Small intestine (tissue), 7 donors: Measurements from ENCODE around the gene DHRS12. TPM values are rescaled to one million over a fixed set of nuclear protein-coding genes. Genes with fewer than 3 reads are reported as not detected.

Experiments
- DNase-seq, 2 donors: peaks; one replicate each; pipeline versions ENCODE4 v3.0.0 to v3.0.0-alpha.2; 2013
- FAIRE-seq: peaks from 2 replicates; lab custom pipeline; 2012; peaks lifted over from hg19 to GRCh38; lab: Jason Lieb, UNC
- H3K27ac ChIP-seq, 3 donors: one replicate each; pipeline ENCODE4 v1.5.1; 2013; ENCODE audit warnings: low read length in 2 of 3, mild to moderate bottlenecking in 2 of 3, control low read depth in 1 of 3, inconsistent platforms in 1 of 3, low read depth in 1 of 3, moderate library complexity in 1 of 3
- H3K27me3 ChIP-seq, 3 donors: one replicate each; pipeline ENCODE4 v1.6.1; 2013; ENCODE audit warnings: low read length in 3 of 3, inconsistent platforms in 1 of 3; ENCODE audit not compliant: control insufficient read depth in 3 of 3, insufficient read depth in 3 of 3
- H3K36me3 ChIP-seq, 3 donors: one replicate each; pipeline ENCODE4 v1.6.1; 2013; ENCODE audit warnings: low read length in 3 of 3, inconsistent platforms in 1 of 3, low read depth in 1 of 3, mild to moderate bottlenecking in 1 of 3, moderate library complexity in 1 of 3; ENCODE audit not compliant: control insufficient read depth in 3 of 3, insufficient read depth in 2 of 3
- H3K4me1 ChIP-seq, 3 donors: one replicate each; pipeline ENCODE4 v1.6.1; 2013; ENCODE audit warnings: low read length in 2 of 3, inconsistent platforms in 1 of 3, low read depth in 1 of 3, mild to moderate bottlenecking in 1 of 3, moderate library complexity in 1 of 3; ENCODE audit not compliant: control insufficient read depth in 3 of 3, insufficient read depth in 2 of 3
- H3K4me3 ChIP-seq, 3 donors: one replicate each; pipeline ENCODE4 v1.5.1; 2013; ENCODE audit warnings: low read length in 3 of 3, control low read depth in 1 of 3, inconsistent platforms in 1 of 3, low read depth in 1 of 3, mild to moderate bottlenecking in 1 of 3, moderate library complexity in 1 of 3
- H3K9me3 ChIP-seq, 2 donors: one replicate each; pipeline ENCODE4 v1.6.1; 2013; ENCODE audit warnings: low read depth in 1 of 2, low read length in 1 of 2; ENCODE audit not compliant: control insufficient read depth in 2 of 2, insufficient read depth in 1 of 2
- WGBS, 3 donors: extraction: QIAGEN DNeasy Blood & Tissue Kit; methylation state at CpG; one replicate each; pipeline ENCODE4 v1.1.7; 2013; 5-methylcytosine and 5-hydroxymethylcytosine counted together
- polyA plus RNA-seq, 4 donors: library from polyadenylated mRNA; stranded (reverse) in 3 of 4; unstranded in 1 of 4; fragments of 200-250 nt in 3 of 4; fragments of 120-200 nt in 1 of 4; gene quantifications; one replicate each; pipeline versions ENCODE4 v1.2.1 to v1.2.3, GENCODE V29; 2013
- donor health status: healthy with polysubstance abuse.
- donor health status: control.
- donor health status: control.
- donor health status: Bipolar disorder and iron deficiency.
- donor health status: healthy.

DHRS12 gene
- polyA plus RNA-seq, 4 donors: 9.3 to 26.4 (median 17.9) TPM

DNA sequence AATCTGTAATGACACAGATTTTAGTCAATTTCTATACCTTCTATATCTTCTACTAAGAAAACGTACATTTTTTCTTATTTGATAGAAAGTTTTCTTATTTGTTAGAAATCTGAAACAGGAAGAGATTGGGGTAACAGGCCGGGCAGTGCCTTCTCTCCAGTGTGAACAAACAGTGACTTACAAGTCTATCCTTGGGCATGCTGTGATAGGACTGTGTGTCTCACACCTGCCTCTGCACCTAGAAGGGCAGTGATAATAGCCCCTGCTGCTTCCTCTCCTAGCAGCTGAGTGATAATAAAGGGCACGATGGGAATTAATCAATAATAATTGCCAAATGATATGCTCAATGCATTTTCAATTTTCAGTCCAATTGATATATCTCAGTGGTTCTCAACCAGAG, 39.6 kb upstream of the DHRS12 start:
- Histone ChIP-seq H3K27me3 (no peaks in the 10 kb centered on the region), H3K4me1 (peaks cover 0 to 14% (median 2%) of the 10 kb centered on the region in 3 donors), H3K4me3 (no peak overlapping the region), H3K9me3 (no peaks in the 10 kb centered on the region), H3K27ac (no peak overlapping the region), H3K36me3 (no peaks in the 10 kb centered on the region)
- WGBS, 3 donors: 57 to 75% (median 65%) methylated on average over 3 of the region's 3 CpGs
- FAIRE-seq (no peak), DNase-seq (no peak)

DNA sequence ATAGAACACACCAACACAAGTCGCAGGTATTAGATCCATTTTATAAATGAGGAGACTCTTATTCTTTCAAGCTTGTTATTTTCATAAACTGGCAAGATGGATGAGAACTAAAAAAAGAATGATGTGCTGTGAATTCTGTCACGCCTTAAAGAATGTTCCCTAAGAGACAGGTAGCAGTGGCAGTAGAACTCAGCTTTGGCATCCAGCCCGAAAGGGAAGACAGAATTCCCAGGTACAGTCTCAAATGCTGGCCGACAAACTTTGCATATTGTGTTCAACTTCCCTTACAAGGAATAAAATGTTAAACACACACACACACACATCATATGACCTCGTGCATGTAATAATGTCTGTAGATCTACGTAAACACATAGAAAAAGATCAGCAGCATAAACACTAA, 37.8 kb upstream of the DHRS12 start:
- no peak for DNase-seq
- H3K27me3 ChIP-seq: no peaks in the 10 kb centered on the region
- peaks cover 0 to 14% (median 2%) of the 10 kb centered on the region in 3 donors for H3K4me1 ChIP-seq
- WGBS, 3 donors: 84 to 90% (median 88%) methylated on average over 6 of the region's 6 CpGs
- no peak overlapping the region for H3K4me3 ChIP-seq
- no peaks in the 10 kb centered on the region for H3K36me3 ChIP-seq
- FAIRE-seq: no peak
- H3K27ac ChIP-seq: no peak overlapping the region
- no peaks in the 10 kb centered on the region for H3K9me3 ChIP-seq

DNA sequence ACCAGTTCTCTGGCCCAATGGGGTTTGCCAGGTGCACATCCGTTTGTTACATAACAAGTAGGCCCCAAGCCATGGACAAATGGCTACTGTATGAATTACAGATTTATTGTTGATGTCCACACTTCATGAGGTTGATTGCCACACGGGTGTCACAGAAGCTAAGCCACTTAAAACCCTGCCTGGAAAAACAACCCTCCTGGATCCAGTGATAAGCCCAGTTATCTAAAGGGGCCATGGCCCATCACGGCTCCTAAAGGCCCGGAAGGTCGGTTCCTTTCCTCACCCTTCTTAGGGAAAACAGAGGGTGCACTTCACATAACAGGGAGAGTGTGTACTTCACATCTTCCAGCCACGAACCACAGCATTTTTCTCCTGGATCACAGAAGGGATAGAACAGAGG, 37.0 kb upstream of the DHRS12 start:
- Histone ChIP-seq H3K9me3 (no peaks in the 10 kb centered on the region), H3K27me3 (no peaks in the 10 kb centered on the region), H3K4me1 (peaks cover 0 to 14% (median 2%) of the 10 kb centered on the region in 3 donors), H3K4me3 (no peak overlapping the region), H3K27ac (no peak overlapping the region), H3K36me3 (no peaks in the 10 kb centered on the region)
- FAIRE-seq (no peak), DNase-seq (no peak)
- WGBS, 3 donors: 88 to 92% (median 90%) methylated on average over 6 of the region's 6 CpGs

DNA sequence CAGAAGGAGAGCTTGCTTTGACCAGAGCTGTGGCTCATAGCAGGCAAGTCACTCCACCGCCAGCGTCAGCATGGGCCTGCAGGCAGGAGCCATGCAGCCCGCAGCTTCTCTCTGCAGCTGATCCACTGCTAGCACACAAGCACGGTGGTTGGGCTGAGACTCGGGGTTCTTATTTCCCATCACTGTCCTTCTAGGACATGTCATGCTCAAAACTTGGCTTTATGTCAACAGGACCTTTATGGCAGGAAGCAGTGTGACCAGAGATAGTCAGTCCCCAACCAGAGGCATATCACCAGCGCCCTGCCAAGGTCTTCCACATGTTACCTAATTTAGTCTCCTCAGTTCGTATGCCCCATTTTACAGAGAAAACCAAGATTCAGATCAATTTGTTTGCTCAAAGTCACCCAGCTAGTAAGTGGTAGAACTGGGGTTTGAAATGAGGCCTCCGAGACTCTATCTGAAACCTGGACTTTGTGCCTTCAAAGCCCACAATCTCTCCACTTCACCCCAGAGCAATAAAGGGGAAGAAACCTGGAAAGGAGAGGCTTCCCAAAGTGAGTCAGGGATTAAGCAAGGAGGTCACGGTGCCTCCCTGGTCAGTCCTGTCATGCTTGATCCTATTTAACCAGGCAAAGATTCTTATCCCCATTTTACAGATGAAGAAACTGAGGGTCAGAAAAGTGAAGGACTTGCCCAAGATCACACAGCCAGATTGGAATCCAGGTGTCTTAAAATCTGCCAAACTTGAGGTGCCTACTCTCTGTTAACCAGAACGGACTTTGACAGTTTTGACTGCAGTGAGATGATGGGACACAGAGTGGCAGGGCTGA, 36.0 kb upstream of the DHRS12 start:
- WGBS, 3 donors: 61 to 77% (median 66%) methylated on average over 10 of the region's 10 CpGs
- Histone ChIP-seq H3K27ac (peak overlapping the region in 1 of 3 donors; percentile 44), H3K4me3 (no peak overlapping the region), H3K9me3 (no peaks in the 10 kb centered on the region), H3K36me3 (no peaks in the 10 kb centered on the region), H3K27me3 (no peaks in the 10 kb centered on the region), H3K4me1 (peaks cover 0 to 10% (median 2%) of the 10 kb centered on the region in 3 donors)
- DNase-seq: peak; percentile 49 to 64
- FAIRE-seq: no peak

DNA sequence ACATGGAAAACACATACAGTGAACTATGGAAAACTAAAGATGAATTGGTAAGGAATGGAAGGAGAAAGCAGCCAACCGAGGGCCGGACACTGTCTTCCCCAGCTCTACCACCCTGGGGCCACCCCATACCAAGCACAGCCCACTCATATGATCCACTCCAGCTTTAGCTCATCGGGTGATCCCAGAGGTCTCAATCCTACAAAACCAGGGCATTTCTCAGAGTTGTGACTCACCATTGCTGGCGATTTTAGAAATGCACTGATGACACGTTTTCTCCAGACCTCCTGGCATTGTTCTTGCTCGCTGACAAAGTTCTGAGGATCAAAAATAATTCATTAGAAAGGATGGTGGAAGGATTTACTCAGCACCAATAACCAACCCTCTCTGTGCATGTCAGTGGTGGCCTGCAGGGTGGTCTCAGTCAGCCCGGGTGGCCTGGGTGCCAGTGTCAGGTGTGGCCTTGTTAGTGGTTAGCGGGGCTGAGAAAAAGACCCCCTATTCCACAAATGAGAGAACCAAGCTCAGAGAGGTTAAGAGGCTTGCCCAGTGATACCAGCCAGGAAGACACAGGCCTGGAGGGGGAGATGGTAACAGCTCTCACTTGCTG, 34.4 kb upstream of the DHRS12 start:
- Histone ChIP-seq H3K4me1 (peaks cover 0 to 10% (median 2%) of the 10 kb centered on the region in 3 donors), H3K9me3 (no peaks in the 10 kb centered on the region), H3K27me3 (no peaks in the 10 kb centered on the region), H3K27ac (no peak overlapping the region), H3K36me3 (no peaks in the 10 kb centered on the region), H3K4me3 (no peak overlapping the region)
- WGBS, 3 donors: 88 to 94% (median 89%) methylated on average over 8 of the region's 8 CpGs
- FAIRE-seq (no peak), DNase-seq (no peak)

DNA sequence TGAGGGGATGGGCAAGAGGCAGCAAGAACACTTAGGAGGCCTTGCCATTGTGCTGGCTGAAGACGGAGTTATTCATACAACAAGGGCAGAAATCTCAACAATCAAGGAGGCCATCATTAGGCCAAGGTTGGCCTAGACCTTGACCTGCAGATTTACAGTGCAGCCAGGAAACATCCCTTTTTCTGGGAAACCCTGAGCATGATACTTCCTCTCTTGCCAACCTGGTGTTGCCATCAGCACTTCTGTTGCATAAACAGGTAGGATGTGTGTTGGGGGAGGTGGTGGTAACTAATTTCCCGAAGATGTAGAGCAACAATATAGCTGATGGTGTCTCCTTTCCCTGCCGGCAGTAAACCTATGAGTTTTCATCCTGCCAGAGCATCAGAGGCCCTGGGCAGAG, 33.1 kb upstream of the DHRS12 start:
- Histone ChIP-seq H3K4me1 (peaks cover 0 to 10% (median 2%) of the 10 kb centered on the region in 3 donors), H3K27me3 (no peaks in the 10 kb centered on the region), H3K9me3 (no peaks in the 10 kb centered on the region), H3K36me3 (no peaks in the 10 kb centered on the region), H3K27ac (no peak overlapping the region), H3K4me3 (no peak overlapping the region)
- FAIRE-seq (no peak), DNase-seq (no peak)
- 90 to 98% (median 93%) methylated on average over 3 of the region's 3 CpGs for WGBS, 3 donors

DNA sequence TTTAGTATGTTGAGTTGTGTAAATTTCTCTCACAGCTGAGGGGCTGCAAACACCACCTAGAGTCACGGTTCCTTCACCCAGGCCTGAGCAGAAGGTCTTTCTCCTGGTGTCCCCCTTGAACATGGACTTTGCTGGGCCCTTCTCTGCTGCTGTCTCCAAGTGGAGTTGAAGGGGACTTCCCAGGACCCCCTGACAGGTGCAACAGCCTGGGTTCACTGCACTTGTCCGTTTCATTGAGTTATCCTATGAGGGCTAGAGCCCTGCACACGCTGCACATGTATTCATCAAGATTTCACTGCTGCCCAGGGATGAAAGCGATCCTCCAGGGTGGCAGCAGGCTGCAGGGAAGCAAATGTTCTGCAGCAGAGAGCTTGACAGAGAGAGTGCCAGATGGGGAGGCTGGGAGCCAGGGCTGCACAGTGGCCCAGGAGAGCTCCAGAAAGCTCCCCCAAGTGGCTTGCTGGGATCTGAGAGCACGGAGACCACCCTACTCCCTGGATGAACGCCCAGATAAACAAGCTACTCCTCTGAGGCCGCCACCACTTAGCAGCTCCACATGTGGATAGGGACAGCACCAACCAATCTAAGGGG, 30.7 kb upstream of the DHRS12 start:
- Histone ChIP-seq H3K27ac (no peak overlapping the region), H3K36me3 (peaks cover 0 to 2% (median 0%) of the 10 kb centered on the region in 3 donors), H3K9me3 (no peaks in the 10 kb centered on the region), H3K4me1 (peaks cover 0 to 3% (median 0%) of the 10 kb centered on the region in 3 donors), H3K27me3 (no peaks in the 10 kb centered on the region), H3K4me3 (no peak overlapping the region)
- FAIRE-seq: no peak
- 62 to 75% (median 69%) methylated on average over 7 of the region's 7 CpGs for WGBS, 3 donors
- no peak for DNase-seq

DNA sequence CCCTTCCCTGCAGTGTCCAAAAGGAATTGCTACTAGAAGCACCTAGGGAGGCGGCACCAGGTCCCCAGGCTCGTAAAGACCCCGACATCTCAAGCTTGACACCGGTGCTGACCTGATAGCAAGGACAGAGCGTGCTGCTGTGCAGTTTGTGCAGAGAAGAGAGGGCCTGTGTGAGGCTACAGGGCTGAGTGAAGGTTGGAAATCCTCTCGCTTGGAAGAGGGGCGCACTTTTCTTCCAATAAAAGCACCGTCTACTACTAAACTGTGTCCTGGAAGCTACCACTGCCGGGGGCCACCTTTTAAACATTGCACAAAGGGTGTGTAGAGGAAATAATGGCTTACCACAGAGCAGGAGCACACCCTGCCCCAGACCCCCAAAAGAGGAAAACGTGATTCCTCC, 30.0 kb upstream of the DHRS12 start:
- Histone ChIP-seq H3K4me3 (no peak overlapping the region), H3K27me3 (no peaks in the 10 kb centered on the region), H3K9me3 (no peaks in the 10 kb centered on the region), H3K36me3 (peaks cover 0 to 2% (median 0%) of the 10 kb centered on the region in 3 donors), H3K4me1 (no peaks in the 10 kb centered on the region), H3K27ac (no peak overlapping the region)
- WGBS, 3 donors: 81 to 85% (median 83%) methylated on average over 10 of the region's 10 CpGs
- DNase-seq (no peak), FAIRE-seq (no peak)
